Choroid plexus epithelial cell (primary cell): ENCODE measurements around the gene RTL10.

ENCODE experiments used
- DNase-seq: peaks from one replicate; pipeline ENCODE4 v3.0.0-alpha.2; 2010; ENCODE audit warnings: low read depth
- H3K4me3 ChIP-seq: 2 replicates; pipeline ENCODE4 v1.5.1; 2011; ENCODE audit warnings: low read depth, mild to moderate bottlenecking, control low read depth, low read length, moderate library complexity
- CTCF ChIP-seq: conservative IDR thresholded peaks from 2 replicates; pipeline ENCODE4 v1.5.1; 2011; ENCODE audit warnings: low read depth, mild to moderate bottlenecking, control low read depth, inconsistent platforms, low read length, moderate library complexity

RTL10 gene

GRCh38 chr22:19831016-19831415 lies 23.7 kb downstream of the RTL10 start:
- no peak overlapping the region for H3K4me3 ChIP-seq
- TF ChIP-seq CTCF, result no peak
- no peak for DNase-seq

GRCh38 chr22:19828035-19828401 lies 26.7 kb downstream of the RTL10 start:
- DNase-seq, result no peak
- no peak for TF ChIP-seq CTCF
- no peak overlapping the region for H3K4me3 ChIP-seq

- H3K4me3 ChIP-seq, result no peak overlapping the region
- DNase-seq, result peak; percentile 9
- TF ChIP-seq CTCF, result no peak
Measured at GRCh38 chr22:19827341-19828034, 27.2 kb downstream of the RTL10 start.

- H3K4me3 ChIP-seq, result no peak overlapping the region
- no peak for TF ChIP-seq CTCF
- DNase-seq, result no peak
Measured at GRCh38 chr22:19826619-19826950, 28.1 kb downstream of the RTL10 start.

- no peak overlapping the region for H3K4me3 ChIP-seq
- no peak for TF ChIP-seq CTCF
- DNase-seq, result no peak
Measured at GRCh38 chr22:19825904-19826618, 28.6 kb downstream of the RTL10 start.

GRCh38 chr22:19824926-19825339 lies 29.7 kb downstream of the RTL10 start:
- H3K4me3 ChIP-seq, result no peak overlapping the region
- TF ChIP-seq CTCF, result no peak

More at GRCh38 chr22:19824926-19825339, 29.7 kb downstream of the RTL10 start:
- DNase-seq, result no peak
